ENCODE data around the gene GPR183.

GPR183 gene

DNA sequence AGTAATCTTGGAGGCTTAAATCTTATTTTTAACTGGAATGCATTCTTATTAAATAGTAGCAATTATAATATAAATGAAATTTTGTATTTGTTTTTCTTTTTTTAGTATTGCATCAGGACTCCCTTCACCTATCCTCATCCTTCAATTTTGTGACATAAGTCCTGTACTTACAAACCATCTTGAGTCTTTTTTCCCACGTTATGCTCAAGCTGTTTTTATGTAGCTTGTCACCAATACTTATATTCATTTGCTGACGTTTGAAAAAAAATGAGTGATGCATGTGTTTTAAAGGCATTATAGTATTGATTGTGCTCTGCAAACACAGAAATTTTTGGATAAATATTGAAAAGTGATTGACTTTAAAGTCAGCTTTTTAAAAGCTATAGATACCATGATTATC is 49.9 kb downstream of the GPR183 start:
- Histone ChIP-seq H3K36me3 (ENCODE audit: control insufficient read depth, insufficient read depth, low read length) (peaks cover 6% of the 10 kb centered on the region; the same call in 1 of the 2 replicates), H3K4me3 (replicated peaks; ENCODE audit: low read depth, low read length) (no peak overlapping the region), H3K27me3 (replicated peaks; ENCODE audit: control insufficient read depth, insufficient read depth, low read length) (no peaks in the 10 kb centered on the region)
- no peak for DNase-seq (ENCODE audit: extremely low read depth, insufficient read length)
- TF ChIP-seq, protein P1, sequence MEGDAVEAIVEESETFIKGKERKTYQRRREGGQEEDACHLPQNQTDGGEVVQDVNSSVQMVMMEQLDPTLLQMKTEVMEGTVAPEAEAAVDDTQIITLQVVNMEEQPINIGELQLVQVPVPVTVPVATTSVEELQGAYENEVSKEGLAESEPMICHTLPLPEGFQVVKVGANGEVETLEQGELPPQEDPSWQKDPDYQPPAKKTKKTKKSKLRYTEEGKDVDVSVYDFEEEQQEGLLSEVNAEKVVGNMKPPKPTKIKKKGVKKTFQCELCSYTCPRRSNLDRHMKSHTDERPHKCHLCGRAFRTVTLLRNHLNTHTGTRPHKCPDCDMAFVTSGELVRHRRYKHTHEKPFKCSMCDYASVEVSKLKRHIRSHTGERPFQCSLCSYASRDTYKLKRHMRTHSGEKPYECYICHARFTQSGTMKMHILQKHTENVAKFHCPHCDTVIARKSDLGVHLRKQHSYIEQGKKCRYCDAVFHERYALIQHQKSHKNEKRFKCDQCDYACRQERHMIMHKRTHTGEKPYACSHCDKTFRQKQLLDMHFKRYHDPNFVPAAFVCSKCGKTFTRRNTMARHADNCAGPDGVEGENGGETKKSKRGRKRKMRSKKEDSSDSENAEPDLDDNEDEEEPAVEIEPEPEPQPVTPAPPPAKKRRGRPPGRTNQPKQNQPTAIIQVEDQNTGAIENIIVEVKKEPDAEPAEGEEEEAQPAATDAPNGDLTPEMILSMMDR (IDR thresholded peaks at IDR 0.05; ENCODE audit: insufficient read depth, low read length, poor library complexity, severe bottlenecking), result no peak

DNA sequence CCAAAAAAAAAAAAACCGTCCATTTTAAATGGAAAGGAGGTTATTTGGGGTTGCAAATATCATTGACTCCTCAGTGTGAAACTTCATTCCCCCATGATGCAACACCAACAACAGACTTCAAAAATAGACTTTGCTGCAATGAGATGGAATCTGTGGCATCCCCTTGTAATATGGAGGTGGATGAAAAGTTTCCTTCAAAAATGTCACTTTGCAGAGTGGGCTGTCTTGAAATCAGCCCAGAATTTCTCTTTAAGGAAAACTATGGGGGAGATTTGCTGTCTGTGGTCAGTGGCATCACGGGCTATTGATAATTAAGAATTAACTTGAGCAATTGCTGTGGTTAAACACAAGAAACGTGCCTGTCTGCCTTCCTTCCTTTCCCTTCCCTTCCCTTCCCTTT is 50.5 kb downstream of the GPR183 start:
- DNase-seq (ENCODE audit: extremely low read depth, insufficient read length), result no peak
- no peak overlapping the region for H3K4me3 ChIP-seq (replicated peaks; ENCODE audit: low read depth, low read length)
- H3K36me3 ChIP-seq (ENCODE audit: control insufficient read depth, insufficient read depth, low read length), result peaks cover 6% of the 10 kb centered on the region; the same call in 1 of the 2 replicates
- TF ChIP-seq, protein P1 (IDR thresholded peaks at IDR 0.05; ENCODE audit: insufficient read depth, low read length, poor library complexity, severe bottlenecking), result no peak
- no peaks in the 10 kb centered on the region for H3K27me3 ChIP-seq (replicated peaks; ENCODE audit: control insufficient read depth, insufficient read depth, low read length)

DNA sequence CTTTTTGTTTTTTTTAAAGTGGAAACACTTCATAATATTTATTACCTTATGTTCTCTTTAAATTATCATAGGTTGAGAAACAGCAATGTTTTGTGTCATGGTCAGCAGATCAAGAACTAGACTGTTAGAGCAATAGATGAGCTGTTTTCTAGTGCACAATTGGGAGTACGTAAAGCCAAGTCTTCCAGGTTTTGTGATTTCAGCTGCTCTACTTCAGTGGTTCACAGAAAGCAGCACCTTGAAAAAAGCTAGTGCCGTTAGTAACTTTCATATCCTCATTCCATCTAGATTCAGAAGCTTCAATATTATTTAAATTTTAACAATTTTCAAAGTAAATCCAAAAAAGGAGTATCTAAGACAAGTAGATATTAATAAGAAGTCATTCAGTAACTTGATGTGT is 50.9 kb downstream of the GPR183 start:
- TF ChIP-seq, protein P1 (IDR thresholded peaks at IDR 0.05; ENCODE audit: insufficient read depth, low read length, poor library complexity, severe bottlenecking), result no peak
- Histone ChIP-seq H3K4me3 (replicated peaks; ENCODE audit: low read depth, low read length) (no peak overlapping the region), H3K36me3 (ENCODE audit: control insufficient read depth, insufficient read depth, low read length) (peaks cover 6% of the 10 kb centered on the region; the same call in 1 of the 2 replicates), H3K27me3 (replicated peaks; ENCODE audit: control insufficient read depth, insufficient read depth, low read length) (no peaks in the 10 kb centered on the region)
- no peak for DNase-seq (ENCODE audit: extremely low read depth, insufficient read length)

DNA sequence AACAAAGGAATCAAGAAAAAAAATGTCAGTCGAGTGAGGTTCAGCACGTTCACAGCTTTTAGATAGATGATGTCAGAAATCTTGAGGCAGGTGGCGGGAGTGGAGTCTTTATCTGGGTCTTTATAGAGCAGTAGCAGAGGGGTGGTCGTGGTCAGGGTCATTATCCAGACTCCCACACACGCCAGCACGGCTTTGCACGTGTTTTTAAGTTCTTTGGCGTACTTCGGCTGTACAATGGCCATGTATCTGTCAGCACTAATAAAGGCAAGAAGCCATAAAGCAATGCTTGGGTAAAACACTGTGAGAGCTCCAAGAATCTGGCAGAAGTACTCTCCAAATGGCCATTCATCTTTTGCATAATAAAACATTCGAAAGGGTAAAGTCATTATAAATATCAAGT is 51.9 kb downstream of the GPR183 start:
- H3K27me3 ChIP-seq (replicated peaks; ENCODE audit: control insufficient read depth, insufficient read depth, low read length), result no peaks in the 10 kb centered on the region
- TF ChIP-seq, protein P1 (IDR thresholded peaks at IDR 0.05; ENCODE audit: insufficient read depth, low read length, poor library complexity, severe bottlenecking), result no peak
- no peak for DNase-seq (ENCODE audit: extremely low read depth, insufficient read length)
- peaks cover 6% of the 10 kb centered on the region; the same call in 1 of the 2 replicates for H3K36me3 ChIP-seq (ENCODE audit: control insufficient read depth, insufficient read depth, low read length)
- no peak overlapping the region for H3K4me3 ChIP-seq (replicated peaks; ENCODE audit: low read depth, low read length)

DNA sequence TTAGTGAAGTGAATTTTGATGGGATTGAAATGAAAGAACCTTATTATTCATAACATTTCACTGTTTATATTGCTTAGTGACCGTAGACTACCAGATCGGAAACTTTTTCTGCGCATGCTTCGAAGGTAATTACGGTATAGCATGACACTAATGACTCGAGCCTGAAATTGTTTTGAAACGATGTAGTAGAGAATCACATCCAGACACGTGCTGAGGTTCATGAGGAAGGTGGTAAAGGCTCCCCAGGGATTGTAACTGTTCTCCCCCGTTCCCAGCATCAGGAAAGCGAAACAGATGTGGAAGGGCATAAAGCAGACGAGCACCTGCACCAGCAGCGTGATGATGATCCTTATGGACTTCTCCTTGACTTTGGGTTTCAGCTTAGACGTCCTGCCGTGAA is 52.4 kb downstream of the GPR183 start:
- H3K36me3 ChIP-seq (ENCODE audit: control insufficient read depth, insufficient read depth, low read length), result peaks cover 5% of the 10 kb centered on the region; the same call in 1 of the 2 replicates
- H3K27me3 ChIP-seq (replicated peaks; ENCODE audit: control insufficient read depth, insufficient read depth, low read length), result no peaks in the 10 kb centered on the region
- no peak overlapping the region for H3K4me3 ChIP-seq (replicated peaks; ENCODE audit: low read depth, low read length)
- no peak for DNase-seq (ENCODE audit: extremely low read depth, insufficient read length)
- TF ChIP-seq, protein P1 (IDR thresholded peaks at IDR 0.05; ENCODE audit: insufficient read depth, low read length, poor library complexity, severe bottlenecking), result no peak

DNA sequence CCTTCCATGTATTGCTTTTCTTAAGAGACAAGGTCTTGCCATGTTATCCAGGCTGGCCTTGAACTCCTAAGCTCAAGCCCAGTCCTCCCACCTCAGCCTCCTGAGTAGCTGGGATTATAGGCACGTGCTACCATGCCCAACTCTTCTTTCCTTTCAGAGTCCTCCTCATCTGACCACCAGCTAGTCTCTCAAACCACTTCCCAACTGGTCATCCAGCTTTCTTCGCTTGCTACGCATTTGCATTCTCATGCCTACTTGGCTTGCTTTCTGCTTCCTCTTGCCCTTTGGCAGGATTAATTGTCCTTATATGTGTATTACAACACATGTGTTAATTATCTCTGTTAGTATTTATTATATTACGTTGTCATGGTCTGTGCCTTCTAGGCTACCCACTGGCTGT is 55.3 kb downstream of the GPR183 start:
- peaks cover 5% of the 10 kb centered on the region; the same call in 1 of the 2 replicates for H3K36me3 ChIP-seq (ENCODE audit: control insufficient read depth, insufficient read depth, low read length)
- no peaks in the 10 kb centered on the region for H3K27me3 ChIP-seq (replicated peaks; ENCODE audit: control insufficient read depth, insufficient read depth, low read length)
- DNase-seq (ENCODE audit: extremely low read depth, insufficient read length), result no peak
- TF ChIP-seq, protein P1 (IDR thresholded peaks at IDR 0.05; ENCODE audit: insufficient read depth, low read length, poor library complexity, severe bottlenecking), result no peak
- H3K4me3 ChIP-seq (replicated peaks; ENCODE audit: low read depth, low read length), result no peak overlapping the region
